Measurements from ENCODE around the gene MANSC1.

MANSC1 gene

GRCh38 chr12:12333407-12334366, 16.4 kb downstream of the MANSC1 start:
- no peak overlapping the region for H3K4me3 ChIP-seq (ENCODE audit: low read depth, low read length)
- no peak for TF ChIP-seq MYC (IDR thresholded peaks at IDR 0.05; ENCODE audit: low read depth, low read length)
- TF ChIP-seq POLR2A (IDR thresholded peaks at IDR 0.05; ENCODE audit: extremely low read depth, insufficient read length): no peak
- no peak for TF ChIP-seq CTCF (IDR thresholded peaks at IDR 0.05; ENCODE audit: low read depth, low read length)
- no peak for TF ChIP-seq MAX (IDR thresholded peaks at IDR 0.05; ENCODE audit: low read depth, low read length)
- DNase-seq (ENCODE audit: low read depth): no peak

- no peak overlapping the region for H3K4me3 ChIP-seq (ENCODE audit: low read depth, low read length)
- no peak for DNase-seq (ENCODE audit: low read depth)
- TF ChIP-seq POLR2A (IDR thresholded peaks at IDR 0.05; ENCODE audit: extremely low read depth, insufficient read length) (no peak), CTCF (IDR thresholded peaks at IDR 0.05; ENCODE audit: low read depth, low read length) (no peak), MYC (IDR thresholded peaks at IDR 0.05; ENCODE audit: low read depth, low read length) (no peak), MAX (IDR thresholded peaks at IDR 0.05; ENCODE audit: low read depth, low read length) (no peak)
Observed at GRCh38 chr12:12331896-12332295, 18.1 kb downstream of the MANSC1 start.

- H3K4me3 ChIP-seq (ENCODE audit: low read depth, low read length): no peak overlapping the region
- DNase-seq (ENCODE audit: low read depth): no peak
- no peak for TF ChIP-seq CTCF (IDR thresholded peaks at IDR 0.05; ENCODE audit: low read depth, low read length)
- no peak for TF ChIP-seq POLR2A (IDR thresholded peaks at IDR 0.05; ENCODE audit: extremely low read depth, insufficient read length)
- no peak for TF ChIP-seq MYC (IDR thresholded peaks at IDR 0.05; ENCODE audit: low read depth, low read length)
- TF ChIP-seq MAX (IDR thresholded peaks at IDR 0.05; ENCODE audit: low read depth, low read length): no peak
Observed at GRCh38 chr12:12331244-12331771, 18.7 kb downstream of the MANSC1 start.

- TF ChIP-seq POLR2A (IDR thresholded peaks at IDR 0.05; ENCODE audit: extremely low read depth, insufficient read length): no peak
- peak; percentile 42 for TF ChIP-seq CTCF (IDR thresholded peaks at IDR 0.05; ENCODE audit: low read depth, low read length)
- no peak for TF ChIP-seq MAX (IDR thresholded peaks at IDR 0.05; ENCODE audit: low read depth, low read length)
- TF ChIP-seq MYC (IDR thresholded peaks at IDR 0.05; ENCODE audit: low read depth, low read length): no peak
- H3K4me3 ChIP-seq (ENCODE audit: low read depth, low read length): no peak overlapping the region
- DNase-seq (ENCODE audit: low read depth): peak; percentile 72
Observed at GRCh38 chr12:12327802-12328201, 22.2 kb downstream of the MANSC1 start.

GRCh38 chr12:12326262-12326661, 23.8 kb downstream of the MANSC1 start:
- TF ChIP-seq CTCF (IDR thresholded peaks at IDR 0.05; ENCODE audit: low read depth, low read length) (no peak), MYC (IDR thresholded peaks at IDR 0.05; ENCODE audit: low read depth, low read length) (no peak), MAX (IDR thresholded peaks at IDR 0.05; ENCODE audit: low read depth, low read length) (no peak), POLR2A (IDR thresholded peaks at IDR 0.05; ENCODE audit: extremely low read depth, insufficient read length) (no peak)
- H3K4me3 ChIP-seq (ENCODE audit: low read depth, low read length): no peak overlapping the region
- DNase-seq (ENCODE audit: low read depth): no peak

Data from NB4 (cell line).